GM11168 (cell line): ENCODE results near the gene RAPSN.

Experiments
- in situ Hi-C: fragments of 300-500 bp; cut with MboI; formaldehyde crosslinking; loops from one replicate; pipeline ENCODE4 v1.12.0; 2022; ENCODE audit warnings: low sequenced_read_pairs; ENCODE audit not compliant: unreplicated experiment

The RAPSN gene

DNA sequence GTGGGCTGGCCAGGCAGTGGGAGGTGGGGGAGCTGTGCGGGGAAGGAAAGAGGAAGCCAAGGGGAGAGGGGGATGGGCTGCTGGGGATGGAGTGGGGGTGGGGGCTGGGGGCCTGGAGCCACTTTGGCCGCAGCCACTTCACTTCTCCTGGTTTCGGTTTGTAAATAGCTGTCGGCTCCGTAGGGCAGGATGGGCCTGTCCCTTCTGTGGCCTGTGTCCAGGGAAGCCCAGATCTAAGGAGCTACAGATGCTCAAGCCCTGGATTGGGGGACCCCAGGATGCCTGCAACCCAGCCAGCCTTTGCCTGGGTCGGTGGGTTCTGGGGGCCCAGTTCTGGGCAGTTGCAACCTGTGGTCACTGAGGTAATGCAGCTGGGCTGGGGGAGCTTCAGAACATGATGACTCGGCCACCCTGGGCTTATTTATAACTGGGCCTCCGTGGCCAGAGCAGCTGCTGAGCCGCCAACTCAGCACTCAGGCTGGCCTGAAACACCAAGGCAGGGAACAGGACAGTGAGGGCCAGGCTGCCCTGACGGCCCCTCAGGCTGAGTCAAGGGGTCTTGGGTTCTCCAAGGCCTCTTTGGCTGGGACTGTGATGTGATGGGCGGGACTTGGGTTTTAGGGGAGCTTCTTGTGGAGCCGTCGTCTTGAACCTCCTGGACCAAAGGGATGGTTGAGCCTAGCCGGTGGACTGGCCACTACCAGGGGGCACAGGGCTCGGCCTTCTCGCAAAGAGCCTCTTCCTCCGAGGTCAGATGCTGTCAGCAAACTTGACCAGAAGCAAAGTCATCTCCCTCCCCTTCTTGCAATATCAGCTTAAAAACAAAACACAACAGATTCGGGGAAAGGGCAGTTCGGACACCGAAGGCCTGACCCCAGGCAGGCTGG, 55.5 kb downstream of the RAPSN start:
- in situ Hi-C loops: no loop called here

DNA sequence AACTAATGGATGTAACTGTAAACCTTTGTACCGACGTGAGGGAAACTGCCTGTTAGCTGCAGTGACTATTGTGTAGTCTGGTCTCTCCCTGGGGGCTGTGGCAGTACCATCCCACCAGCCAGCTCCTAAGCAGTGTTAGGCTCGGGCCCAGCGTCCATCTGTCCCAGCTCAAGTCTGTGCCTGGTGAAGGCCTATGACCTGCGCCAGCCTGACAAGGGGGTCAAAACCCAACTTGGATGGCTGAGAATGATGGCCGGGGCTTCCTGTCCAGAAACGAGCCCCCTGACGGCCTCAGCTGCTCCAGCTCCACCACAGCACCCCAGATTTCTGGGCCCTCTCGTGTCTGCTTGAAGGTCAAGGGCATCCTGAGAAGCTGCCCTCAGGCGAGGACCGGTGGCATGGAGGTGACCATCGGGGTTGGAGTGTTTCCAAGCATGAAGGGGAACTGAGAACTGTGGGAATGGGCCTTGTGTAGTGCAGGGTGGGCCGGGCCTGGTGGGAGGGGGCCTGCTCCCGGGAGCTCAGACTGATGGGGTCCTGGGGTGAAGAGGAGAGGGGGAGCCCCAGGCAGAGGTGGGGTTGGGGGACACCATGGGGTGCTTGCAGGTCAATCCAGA, 56.3 kb downstream of the RAPSN start:
- in situ Hi-C loops: no loop called here

DNA sequence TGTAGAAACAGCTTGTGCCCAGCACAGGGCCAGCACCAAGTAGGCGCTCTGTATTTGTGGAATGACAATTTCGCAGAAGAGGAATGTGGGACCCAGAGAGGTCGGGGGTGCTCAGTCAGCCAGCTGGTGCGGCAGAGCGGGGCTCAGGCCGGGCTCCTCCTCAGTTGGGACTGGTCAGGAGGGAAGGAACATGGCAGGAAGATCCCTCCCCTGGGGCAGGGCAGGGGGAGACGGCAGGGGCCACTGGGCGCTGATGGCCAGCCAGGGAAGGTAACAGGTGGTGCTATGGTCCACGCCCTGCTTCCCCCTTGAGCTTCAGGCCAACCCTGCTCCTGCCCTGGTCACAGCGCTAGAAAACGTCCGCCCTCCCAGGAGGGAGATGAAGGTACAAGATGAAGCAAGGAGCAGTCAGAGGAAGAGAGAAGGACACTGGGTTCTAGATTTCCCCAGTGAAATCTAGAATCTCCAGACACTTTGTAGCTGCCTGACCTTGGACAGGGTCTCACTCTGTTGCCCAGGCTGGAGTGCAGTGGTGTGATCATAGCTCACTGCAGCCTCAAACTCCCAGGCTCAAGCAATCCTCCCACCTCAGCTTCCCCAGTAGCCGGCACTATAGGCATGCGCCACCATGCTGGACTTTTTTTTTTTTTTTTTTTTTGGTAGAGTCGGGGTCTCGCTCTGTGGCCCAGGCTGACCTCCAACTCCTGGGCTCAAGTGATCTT, 57.1 kb downstream of the RAPSN start:
- in situ Hi-C loops: no loop called here

DNA sequence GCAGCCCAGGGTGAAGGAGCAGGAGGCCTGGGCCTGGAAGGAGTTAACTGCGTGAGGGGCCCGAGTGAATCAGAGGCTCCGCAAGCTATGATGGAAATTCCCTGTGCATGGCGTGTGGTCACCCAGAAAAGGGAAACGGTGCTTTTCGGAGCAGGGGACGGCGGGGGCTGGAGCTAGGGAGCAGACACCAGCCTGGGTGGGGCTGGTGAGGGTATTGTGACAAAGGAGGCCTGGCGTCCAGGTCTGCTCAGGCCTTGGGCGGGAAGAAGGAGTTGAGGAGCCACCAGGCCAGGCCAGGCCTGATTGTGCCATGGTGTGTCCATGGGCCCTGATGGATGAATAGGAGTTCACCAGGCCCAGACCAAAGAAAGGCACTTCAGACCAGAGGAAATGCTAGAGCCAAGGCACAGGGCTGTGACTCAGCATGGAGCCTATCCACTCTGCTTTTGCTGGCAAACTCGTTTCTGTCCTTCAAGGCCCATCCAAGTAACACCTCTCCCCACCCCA, 57.8 kb downstream of the RAPSN start:
- in situ Hi-C loops: no loop called here

DNA sequence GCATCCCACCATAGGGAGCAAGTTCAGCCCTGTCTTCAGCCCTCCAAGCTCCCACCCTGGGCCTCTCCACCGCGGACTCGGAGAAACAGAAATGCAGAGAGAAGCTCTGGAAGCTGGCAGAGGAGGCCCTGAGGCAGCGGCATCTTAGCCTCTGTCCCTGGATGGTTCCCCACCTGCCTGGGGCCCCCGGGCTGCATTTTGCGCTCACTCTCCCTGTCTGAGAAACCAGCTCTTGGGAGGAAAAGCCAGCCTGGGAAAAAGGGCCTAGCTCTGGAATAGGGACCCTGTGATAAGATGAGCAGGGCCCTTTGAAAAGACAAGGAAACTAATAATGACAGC, 58.5 kb downstream of the RAPSN start:
- in situ Hi-C loops: no loop called here

DNA sequence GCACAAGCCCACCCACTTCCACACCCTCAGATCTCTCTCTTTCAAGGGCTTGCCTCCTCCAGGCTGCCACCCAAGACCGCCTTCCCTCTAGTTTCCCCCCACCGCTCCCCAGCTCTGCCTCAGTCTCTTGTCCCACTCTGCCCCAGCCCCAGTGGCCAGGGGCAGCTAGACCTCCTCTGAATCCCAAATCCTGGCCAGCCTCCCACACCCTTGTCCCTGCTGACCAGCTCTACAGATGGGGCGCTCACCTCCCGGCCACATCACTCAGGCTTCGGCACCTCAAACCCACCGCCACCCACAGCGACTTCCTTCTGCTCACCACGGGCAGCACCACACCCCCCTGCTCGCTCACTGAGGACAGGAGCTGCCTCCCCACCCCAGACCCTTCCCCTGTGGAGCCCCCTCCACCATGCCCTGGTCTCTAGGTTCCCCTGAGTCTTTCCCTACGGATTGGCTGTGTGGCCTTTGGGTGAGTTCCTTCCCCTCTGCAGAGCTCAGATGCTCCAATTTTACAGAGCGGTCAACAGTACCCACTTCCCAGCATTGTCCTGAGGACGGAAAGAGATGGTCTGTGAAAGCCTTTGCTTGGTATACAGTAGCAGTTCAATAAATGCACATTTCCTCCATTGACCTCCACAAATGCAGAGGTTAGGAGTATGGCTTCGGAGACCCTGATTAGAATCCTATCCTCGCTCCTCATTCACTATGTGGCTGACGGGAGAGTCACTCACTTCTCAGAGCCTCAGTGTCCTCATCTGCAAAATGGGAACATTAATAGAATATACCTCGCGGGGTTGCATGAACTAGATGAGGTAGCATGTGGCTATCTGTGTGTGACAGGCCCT, 59.1 kb downstream of the RAPSN start:
- in situ Hi-C loops: no loop called here

GRCh38 chr11:47388697-47389576, 60.0 kb downstream of the RAPSN start:
- in situ Hi-C loops: no loop called here

DNA sequence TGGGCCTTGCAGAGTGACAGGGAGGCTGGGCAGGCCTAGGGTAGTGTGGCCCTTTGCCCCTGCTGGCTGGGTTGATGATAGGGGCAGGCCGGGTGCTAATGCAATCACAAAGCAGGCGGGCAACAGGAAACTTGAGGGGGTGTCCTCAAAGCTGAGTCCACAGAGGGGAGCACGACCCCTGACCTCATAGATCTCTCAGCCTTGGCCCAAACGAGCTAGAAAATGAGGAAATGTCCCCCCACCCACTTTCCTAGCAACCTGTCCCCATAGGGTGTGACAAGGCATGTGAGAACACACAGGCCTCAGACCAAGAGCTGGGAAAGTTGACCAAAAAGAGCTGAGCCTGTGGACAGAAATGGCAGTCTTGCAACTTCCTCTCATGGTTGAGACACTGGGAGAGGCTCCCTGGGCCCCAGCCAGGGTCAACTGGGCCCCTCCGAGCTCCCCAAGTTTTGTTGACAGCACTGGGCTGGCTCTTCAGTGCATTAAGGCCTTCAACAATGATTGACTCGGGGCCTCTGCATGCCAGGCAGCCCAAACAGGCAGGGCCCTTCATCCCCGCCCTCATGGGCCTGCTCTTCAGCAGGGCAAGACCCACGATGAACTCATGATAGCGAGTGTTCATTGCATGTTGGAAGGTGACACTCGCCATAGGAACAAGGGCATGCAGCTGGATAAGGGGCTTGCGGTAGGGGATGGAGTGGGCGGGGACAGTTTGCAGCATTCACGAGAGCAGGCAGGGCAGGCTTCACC, 60.8 kb downstream of the RAPSN start:
- in situ Hi-C loops: no loop called here
